GM23248 (cell line): ENCODE data around the gene IFFO2.

ENCODE experiments used
- EZH2 ChIP-seq: fragments of 200-600 bp; sonication (generic); IDR thresholded peaks from 2 replicates; pipeline ENCODE4 v1.6.1; 2018; ENCODE audit warnings: antibody characterized with exemption, mild to moderate bottlenecking; ENCODE audit not compliant: insufficient read depth, poor library complexity, severe bottlenecking
- EZH2phosphoT487 ChIP-seq: fragments of 200-600 bp; sonication (generic); IDR thresholded peaks from 2 replicates; pipeline ENCODE4 v1.6.1; 2018; ENCODE audit warnings: antibody characterized with exemption, moderate library complexity, mild to moderate bottlenecking, low read depth; ENCODE audit not compliant: insufficient read depth

GRCh38 chr1:18951416-18951815, 5.1 kb downstream of the IFFO2 start:
- TF ChIP-seq EZH2 (no peak), EZH2phosphoT487 (no peak)
